Activated CD4-positive, alpha-beta T cell treated with anti-CD3 and anti-CD28 coated beads, Interleukin-10, Interleukin-2, amounts not matched to agents 100 ng/mL and 50 ng/mL, durations not matched to agents 16 hours and 8 hours (primary cell): ENCODE data around the gene CENPN.

Experiments
- DNase-seq: peaks from one replicate; pipeline ENCODE4 v3.0.0-alpha.2; 2020

The CENPN gene

DNA sequence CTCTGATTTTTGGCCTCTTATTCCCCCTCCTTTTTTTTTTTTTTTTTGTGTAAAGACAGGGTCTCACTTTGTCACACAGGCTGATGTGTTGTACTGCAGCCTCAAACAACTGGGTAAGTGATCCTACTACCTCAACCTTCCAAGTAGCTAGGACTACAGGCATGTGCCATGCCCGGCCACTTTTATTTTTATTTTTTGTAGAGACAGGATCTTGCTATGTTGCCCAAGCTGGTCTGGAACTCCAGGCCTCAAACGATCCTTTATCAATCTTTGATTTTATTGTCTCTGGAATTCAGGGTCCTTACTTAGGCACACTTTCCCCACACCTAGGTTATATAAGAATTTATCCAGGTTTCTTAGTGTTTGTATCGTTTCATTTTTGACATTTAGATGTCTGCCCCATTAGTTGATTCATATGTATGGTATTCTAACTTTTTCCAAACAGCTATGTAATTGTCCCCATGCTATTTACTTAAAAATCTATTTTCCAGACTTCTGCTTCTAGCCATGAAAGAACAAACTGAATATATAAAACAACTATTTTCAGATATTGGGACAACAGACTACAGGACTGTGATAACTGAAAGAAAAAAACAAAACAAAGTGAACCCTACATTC is 14.2 kb upstream of the CENPN start:
- no peak for DNase-seq

DNA sequence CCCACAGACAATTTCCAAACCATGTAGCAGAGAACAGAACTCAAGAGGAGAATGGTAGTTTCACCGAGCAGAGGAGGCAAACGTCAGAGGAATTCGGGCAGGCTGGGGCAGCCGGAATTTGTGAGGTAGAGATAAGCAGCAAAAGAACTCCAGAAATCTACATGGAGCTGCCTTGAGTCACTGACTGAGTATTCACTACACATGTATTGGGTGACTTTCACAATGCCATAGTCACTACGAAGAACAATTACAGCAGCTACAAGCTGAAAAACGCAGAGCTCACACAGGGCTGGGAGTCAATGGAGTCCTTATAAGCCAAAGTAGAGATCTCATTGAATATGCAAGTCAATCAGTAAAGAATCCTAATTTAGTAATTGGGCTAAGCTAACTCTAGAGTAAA is 13.7 kb upstream of the CENPN start:
- DNase-seq: no peak

DNA sequence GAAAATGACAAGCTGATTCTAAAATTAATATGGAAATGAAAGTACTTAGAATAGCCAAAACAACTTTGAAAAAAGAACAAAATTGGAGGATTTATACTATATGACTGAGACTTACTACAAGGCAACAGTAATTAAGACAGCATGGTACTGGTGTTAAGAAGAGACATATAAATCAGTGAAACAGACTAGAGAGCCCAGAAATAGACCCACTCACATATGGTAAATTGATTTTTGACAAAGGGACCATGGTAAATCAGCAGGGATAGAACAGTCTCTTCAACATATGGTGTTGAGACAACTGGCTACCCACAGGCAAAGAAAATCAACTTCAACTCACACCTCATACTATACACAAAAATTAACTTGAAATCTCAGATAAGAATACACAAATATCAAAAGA is 13.2 kb upstream of the CENPN start:
- no peak for DNase-seq

DNA sequence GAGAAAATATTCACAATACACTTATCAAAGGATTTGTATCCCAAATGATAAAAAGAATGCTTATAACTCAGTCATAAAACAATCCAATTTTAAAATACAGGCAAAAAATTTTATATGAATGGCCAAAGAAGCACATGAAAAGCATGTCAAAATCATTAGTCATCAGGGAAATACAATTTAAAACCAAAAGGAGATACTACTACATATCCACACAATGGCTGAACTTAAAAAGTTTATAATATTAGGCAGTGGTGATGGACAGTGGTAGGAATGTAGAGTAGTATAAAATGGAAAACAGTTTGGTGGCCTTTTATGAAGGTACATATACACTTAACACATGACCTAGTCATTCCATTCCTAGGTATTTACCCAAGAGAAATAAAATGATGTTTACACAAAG is 12.6 kb upstream of the CENPN start:
- DNase-seq: no peak

DNA sequence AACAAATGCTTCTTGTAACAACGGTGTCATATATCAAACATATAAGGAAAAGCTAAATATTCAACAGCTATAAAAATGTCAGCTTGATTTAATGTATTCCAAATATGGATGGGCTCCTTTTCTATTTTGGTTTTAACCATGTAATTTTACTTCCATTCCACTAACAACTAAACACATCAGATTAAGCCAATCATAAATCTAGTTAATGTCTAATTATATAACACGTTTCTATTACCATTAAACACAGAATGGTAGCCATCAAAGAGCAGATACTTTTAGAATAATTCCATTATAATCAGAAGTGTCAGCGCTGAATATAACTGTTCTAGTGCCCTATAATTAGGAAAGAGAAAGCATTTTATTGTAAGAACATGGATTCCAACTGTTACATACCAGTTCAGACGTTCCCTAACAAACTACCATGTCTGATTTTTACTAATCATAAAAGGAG is 10.3 kb upstream of the CENPN start:
- DNase-seq: no peak

DNA sequence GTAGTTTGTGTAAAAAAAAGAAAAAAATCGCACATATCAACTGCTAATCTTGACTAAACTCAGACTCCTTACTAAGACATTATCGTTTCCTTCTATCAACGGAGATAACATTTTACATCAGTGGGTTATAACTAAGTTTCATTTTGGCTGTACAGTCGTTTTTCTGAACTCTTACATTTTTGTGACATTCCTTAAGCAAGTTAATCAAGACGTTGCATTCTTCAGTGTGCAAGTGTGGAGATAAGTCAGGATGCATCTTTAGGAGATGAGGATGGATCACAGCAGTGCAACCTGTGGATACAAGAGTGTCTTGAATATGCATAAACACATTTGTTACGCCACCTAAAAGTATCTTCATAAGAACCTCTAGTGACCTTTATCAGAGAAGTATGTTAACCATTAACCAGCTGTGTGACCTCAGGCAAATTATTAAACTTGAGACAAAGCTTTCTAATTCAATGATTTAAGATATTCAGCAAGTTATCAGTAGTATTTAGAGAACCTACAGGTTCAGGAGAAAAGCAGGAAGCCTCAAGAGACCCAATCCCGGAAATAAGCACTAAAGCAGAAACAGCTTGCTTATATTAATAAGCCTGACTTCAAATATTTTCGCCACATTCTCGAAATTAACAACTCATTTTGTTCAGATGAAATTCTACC is 9.7 kb upstream of the CENPN start:
- DNase-seq: peak; percentile 54

DNA sequence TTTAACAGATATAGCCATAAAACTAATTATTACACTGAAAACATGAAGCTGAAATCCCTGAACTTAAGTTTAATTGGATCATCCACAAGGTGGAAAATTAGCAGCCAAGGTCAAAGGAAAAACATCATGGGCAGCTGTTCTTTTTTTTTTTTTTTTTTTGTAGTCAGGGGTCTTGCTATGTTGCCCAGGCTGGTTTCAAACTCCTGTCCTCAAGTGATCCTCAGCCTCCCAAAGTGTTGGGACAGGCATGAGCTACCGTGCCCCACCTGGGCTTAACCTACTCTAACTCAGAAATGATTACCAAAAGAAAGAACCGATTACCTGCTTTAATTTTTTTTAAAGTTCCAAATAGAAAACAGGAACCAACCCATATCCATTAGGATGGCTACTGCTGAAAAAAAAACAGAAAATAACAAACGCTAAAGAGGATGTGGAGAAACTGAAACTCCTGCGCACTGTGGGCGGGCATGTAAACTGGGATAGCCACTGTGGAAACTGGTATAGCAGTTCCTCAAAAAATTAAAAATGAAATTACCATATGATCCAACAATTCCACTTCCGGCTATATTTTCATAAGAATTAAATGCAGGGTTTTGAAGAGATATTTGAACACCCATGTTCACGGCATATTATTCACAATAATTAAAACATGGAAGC is 8.9 kb upstream of the CENPN start:
- no peak for DNase-seq

DNA sequence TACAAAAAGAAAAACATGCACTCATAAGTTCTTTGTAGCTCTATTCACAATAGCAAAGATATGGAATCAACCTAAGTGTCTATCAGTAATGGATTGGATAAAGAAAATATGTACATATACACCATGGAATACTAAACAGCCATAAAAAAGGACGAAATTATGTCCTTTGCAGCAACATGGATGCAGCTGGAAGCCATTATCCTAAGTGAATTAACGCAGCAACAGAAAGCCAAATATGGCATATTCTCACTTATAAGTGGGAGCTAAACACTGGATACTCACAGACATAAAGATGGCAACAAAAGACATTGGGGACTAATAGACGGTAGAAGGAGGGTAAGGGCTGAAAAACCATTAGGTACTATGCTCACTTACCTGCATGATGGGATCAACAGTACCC is 6.1 kb upstream of the CENPN start:
- no peak for DNase-seq

DNA sequence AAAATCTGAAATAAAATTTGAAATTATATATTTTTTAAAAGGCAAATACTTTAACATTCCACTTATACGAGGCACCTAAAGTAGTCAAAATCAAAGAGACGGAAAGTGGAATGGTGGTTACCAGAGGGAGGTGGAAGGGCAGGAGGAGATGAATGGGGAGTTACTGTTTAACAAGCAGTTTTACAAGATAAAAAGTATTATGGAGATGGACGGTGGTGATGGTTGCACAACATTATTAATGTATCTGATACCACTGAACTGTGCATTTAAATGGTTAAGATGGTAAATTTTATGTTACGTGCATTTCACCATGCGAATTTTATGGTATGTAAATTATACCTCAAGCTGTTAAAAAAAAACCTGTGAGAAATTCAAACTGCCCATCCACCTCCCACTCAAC is 5.7 kb upstream of the CENPN start:
- no peak for DNase-seq

DNA sequence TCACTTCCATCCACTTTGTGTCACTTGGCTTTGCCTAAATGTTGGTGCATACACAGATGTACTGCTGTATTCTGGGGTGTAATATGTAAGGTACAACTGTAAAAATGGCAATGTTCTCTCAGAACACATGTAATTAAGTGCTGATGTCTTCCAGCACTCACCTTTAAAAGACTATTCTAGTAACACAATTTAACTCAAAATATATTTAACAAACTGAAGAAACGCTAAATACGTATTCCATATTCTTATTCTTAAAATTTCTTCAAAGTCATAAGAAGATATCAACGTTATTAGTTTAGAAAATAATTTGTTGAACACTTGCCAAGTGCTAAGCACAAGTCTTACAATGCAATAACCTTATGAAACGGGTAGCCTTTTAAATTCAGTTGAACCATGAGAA is 4.0 kb upstream of the CENPN start:
- DNase-seq: no peak

DNA sequence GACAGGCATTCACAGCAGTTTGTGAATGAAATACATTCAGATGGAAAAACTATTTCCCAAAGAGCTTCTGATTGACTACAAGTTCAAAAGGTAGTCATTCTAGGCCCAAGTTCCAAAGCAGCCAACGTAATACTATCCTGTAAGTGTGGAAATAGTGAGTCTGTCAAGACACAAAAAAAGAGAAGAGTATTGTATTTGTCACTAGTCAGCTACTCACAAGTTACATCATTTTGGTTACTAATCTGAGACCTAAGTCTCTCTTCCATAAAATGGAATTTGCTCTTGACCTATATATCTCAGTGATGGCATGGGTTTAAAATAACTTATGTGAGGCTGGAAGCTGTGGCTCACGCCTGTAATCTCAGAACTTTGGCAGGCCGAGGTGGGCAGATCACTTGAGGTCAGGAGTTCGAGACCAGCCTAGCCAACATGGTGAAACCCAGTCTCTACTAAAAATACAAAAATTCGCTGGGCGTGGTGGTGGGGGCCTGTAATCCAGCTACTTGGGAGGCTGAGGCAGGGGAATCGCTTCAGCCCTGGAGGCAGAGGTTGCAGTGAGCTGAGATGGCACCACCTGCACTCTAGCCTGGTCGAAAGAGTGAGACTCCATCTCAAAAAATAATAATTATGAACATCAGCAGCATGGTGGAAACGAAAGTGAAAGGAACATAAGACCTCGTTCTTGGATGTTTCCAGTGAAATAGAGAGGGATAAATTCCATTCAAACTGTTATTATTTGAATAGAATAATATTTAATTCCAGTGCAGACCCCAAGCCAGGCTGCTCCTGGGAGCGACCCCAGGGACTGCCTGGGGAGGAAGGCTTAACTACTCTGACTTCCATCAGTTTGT is 3.2 kb upstream of the CENPN start:
- peak; percentile 47 for DNase-seq

DNA sequence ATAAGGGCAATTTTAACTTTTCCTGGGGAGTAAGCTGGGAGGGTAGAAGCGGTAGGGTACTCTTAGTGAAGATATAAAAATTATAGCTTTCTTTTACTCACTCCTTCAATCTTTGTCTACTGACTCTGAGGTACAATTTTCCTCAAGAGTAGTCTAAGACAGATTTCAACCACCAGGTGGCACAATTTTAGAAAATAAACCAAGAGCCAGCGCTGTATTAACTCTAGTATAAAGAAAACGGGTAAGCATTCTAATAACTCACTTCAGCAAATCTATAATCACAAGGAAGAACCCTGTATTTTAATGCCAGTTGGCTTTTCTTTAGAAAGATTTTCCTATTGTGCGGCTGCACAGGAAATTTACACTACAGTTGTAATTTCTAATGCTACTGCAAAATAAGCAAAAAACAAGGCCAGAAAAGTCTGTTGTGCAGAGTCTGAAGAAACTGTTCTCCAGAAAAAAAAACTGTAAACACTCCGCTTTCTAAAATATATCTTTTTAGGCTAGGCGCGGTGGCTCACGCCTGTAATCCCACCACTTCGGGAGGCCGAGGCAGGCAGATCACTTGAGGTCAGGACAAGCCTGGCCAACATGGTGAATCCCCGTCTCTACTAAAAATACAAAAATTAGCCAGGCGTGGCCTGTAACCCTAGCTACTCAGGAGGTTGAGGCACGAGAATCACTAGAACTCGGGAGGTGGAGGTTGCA is 2.2 kb upstream of the CENPN start:
- peak; percentile 67 for DNase-seq

DNA sequence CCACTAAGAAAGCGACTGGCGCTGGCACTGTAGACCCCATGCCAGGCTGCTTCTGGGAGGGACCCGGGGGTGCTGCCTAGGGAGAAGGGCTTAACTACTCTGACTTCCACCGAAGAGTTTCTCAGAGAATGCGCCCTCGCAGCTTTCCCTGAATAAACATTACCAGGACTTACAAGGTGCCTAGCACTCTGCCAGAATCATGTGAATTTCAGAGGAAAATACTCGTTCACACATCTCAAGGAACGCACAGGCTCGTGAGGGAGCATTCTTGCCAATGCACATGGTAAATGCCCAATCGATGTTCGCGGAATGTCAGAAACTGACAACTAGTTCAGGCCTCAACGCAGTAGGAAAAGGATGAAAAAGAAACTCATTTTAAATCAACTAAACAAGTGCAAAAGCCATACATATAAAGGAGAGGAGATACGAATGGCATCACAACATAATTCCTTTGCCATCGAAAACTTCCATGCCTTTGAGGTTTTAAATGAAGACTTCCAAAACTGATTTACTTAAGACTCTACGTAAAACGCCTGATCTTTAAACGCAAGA is 1.3 kb upstream of the CENPN start:
- DNase-seq: no peak

DNA sequence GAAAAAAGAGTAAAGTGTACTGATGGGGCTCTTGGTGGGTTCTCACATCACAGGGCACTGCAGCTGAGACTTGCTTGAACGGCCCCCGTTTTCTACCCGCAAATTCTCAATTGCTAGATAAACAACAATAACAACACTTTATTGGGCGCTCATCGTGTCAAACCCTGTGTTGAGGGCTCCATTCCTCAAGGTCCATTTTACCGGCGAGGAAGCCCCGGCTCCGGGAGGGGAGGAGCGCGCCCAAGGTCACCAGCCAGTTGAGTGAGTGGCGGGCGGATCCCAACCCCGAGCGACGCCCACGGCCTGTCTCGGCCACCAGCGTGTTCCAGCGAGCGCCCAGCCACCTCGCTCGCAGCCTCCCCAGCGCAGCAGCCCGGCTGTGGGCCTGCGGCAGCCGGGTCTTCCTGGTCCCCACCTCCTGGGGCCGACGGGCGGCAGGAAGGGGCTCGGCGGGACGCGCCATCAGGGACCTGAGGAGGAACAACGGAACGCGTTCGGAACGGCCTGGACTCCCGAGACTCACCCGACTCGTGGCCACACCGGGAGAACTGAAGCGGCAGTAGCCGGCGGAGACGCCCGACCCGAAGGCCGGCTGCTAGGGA is 702 bp upstream of the CENPN start:
- peak; percentile 79 for DNase-seq

DNA sequence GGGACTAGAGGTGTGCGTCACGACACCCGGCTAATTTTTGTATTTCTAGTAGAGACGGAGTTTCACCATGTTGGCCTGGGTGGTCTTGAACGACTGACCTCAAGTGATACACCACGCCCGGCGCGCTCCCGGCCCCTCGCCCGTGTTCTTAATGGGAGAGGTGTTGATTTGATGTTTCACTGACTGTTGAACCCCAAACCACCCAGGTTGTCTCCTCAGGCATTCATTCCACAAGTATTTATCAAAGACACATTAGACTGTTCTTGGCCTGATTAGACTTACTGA is 1.4 kb downstream of the CENPN start:
- DNase-seq: no peak

DNA sequence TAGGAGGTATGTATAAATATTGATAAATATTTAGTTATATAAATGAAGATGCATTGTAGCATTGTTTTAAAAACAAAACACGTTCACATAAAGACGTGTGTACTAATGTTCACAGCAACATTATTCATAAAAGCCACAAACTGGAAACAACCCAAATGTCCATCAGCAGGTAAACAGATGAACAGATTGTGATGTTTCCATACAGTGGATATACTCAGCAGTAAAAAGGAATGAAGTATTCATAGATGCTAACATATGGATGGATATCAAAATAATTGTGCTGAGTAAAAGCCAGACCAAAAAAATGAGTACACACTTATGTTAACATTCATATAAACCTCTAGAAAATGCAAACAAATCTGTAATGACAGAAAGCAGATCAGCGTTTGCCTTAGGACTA is 6.0 kb downstream of the CENPN start:
- no peak for DNase-seq

DNA sequence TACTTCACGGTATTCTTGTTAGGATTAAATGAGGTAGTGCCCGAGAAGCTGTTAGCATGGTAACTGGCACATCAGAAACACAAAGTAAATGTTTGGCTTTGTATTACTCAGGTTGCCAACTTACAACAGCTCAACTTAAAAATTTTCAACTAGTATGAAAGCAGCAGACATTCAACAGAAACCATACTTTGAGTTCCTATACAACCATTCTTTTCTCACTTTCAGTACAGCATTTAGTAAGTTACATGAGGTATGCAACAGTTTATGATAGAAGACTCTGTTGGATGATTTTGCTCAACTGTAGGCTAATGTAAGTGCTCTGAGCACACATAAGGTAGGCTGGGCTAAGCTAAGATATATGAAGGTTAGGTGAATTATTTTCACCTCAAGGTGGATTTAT is 7.7 kb downstream of the CENPN start:
- peak; percentile 24 for DNase-seq

DNA sequence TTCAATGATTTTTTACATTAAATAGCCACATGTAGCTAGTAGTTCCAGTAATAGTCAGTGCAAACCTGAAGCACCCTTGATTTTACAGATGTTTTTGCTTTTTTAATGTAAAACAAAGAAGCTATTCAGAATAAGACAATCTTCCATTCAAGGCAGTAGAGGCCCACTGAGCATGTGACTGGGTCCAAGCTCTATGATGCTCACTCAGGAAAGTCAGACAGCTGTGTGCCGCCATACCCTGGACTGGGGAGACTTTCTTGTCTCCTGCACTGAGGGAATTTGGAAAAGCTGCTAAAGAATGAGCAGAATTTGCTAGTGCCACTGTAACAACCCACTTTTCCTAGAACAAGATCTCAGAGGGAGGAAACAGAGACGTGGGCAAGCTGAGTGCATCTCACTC is 11.5 kb downstream of the CENPN start:
- no peak for DNase-seq

DNA sequence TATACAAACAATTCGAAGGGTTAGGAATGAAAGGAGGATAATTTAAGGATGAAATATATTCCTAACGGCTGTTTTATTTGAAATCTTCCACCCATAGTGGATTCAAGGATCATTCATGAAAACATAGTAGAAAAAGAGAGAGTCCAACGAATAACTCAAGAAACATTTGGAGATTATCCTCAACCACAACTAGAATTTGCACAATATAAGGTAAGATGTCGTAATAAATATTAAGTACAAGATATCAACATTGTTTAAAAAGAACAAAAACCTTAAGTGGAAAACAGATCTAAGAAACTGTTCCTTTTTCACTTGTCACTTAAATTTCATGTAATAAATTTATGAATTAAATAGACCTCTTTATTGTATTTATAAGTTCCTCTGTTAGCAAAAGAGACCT is 19.4 kb downstream of the CENPN start:
- DNase-seq: no peak

DNA sequence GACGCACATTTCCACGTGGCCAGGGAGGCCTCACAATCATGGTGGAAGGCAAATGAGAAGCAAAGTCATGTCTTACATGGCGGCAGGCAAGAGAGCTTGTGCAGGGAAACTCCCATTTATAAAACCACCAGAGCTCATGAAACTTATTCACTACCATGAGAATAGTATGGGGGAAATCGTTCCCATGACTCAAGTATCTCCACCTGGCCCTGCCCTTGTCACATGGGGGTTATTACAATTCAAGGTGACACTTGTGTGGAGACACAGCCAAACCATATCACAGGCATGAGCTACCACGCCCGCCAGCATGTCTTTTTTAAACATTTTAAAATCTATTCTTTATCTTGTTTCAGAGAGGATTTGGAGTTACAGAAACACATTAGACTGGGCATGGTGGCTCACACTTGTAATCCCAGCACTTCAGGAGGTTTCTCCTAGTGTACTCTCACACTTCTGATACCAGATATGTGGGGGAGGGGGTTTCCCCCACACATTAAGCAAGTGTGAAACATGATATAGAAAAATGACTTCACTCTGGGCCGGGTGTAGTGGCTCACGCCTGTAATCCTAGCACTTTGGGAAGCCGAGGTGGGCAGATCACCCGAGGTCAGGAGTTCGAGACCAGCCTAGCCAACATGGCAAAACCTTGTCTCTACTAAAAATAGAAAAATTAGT is 23.1 kb downstream of the CENPN start:
- DNase-seq: no peak

DNA sequence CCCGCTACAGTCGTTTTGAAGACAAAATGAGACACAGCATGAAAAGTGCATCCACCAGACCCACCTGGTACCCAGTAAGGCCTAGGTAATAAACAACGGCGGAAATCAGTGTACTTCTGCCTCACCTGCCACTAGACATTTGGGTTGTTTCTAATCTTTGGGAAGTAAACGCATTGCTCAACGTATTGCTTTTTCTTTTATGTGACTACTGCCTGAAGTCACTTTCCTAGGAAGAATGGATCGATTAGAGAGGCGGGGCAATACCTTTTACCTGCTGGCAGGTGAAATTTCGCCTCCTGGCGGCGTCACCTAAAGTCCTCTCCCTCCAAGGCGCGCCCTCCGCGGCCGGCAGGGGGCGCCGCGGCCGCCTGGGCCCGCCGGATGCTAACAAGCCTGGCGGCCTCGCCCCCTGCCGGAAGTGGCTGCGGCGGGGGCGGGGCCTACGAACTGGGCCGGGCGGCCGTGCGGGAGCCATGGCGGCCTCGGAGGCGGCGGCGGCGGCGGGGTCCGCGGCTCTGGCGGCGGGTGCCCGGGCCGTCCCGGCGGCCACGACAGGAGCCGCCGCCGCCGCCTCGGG is 28.5 kb downstream of the CENPN start, which contains the start of gene ATMIN:
TSS of gene ATMIN (plus strand) at position 445 of the 577 bp plus-strand sequence. CDS start at position 474, 29 bp downstream.
- peak; percentile 93 for DNase-seq
